NCI-H2196 (cell line): Measurements from ENCODE around the gene CAPG.
"Not testable (repeated sequence)": the region's sequence is repeated elsewhere in the genome, so short reads cannot be mapped to it uniquely, and the experiment has no call there.

ENCODE experiments used
- DNase-seq: peaks from one replicate; lab custom pipeline; 2025; ENCODE audit not compliant: unreplicated experiment; lab: John Stamatoyannopoulos, UW

CAPG gene, protein sequence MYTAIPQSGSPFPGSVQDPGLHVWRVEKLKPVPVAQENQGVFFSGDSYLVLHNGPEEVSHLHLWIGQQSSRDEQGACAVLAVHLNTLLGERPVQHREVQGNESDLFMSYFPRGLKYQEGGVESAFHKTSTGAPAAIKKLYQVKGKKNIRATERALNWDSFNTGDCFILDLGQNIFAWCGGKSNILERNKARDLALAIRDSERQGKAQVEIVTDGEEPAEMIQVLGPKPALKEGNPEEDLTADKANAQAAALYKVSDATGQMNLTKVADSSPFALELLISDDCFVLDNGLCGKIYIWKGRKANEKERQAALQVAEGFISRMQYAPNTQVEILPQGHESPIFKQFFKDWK

DNA sequence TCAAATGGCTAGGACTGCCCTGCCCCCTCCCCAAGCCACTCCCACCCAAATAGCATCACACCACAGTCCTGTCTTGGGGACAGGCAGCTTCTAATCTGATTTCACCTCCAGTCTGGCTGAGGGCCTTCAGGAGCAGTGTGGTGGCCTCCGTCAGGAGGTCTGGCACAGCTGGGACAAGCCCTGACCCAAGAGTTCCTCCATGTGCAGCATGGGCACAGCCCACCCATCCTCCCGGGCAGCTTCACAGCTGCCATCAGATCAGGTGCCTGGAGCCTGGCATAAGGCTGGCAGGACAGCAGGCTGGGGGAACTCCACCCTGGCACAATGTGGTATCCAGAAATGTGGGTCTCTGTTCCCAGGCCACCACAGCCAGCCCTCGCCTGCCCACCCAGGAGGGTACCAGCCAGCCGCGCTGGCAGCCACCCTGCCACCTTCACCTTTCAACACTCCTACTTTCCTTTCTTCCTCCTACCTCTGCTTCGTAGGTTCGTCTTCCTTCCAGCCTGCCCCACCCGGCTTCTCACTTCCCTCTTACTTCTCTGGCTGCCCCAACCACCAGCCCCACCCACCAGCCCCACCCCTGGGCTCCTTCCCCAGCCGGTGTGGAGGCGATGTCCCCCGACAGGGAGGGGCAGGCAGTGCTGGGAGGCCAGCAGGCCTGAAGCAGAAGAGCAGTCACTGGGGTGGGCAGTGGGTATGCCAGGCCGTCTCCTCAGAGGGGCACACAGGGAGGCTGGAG is at the start of gene CAPG:
CAPG (minus strand) TSS at position 522 of the 739 bp plus-strand sequence. CDS start 8,221 bp downstream, outside the sequence.
- no peak for DNase-seq

DNA sequence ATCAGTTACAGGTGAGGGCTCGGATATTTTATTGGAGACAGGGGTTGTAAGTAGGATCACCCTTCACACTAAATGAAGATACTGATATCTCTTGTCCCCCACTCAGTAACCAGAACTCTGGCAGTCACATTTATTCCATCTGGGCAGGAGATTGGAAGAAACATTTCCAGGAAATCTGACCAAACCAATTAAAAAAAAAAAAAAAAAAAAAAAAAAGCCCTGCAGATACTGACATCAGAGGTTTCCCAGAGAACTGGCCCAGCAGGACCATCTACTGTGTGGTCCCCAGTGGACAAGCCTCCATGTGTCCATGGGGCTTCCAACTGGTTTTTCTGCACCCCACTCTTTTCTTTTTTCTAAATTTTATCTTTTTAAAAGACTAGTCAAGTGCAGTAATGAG is 49.6 kb upstream of the CAPG start:
- DNase-seq, result no peak

DNA sequence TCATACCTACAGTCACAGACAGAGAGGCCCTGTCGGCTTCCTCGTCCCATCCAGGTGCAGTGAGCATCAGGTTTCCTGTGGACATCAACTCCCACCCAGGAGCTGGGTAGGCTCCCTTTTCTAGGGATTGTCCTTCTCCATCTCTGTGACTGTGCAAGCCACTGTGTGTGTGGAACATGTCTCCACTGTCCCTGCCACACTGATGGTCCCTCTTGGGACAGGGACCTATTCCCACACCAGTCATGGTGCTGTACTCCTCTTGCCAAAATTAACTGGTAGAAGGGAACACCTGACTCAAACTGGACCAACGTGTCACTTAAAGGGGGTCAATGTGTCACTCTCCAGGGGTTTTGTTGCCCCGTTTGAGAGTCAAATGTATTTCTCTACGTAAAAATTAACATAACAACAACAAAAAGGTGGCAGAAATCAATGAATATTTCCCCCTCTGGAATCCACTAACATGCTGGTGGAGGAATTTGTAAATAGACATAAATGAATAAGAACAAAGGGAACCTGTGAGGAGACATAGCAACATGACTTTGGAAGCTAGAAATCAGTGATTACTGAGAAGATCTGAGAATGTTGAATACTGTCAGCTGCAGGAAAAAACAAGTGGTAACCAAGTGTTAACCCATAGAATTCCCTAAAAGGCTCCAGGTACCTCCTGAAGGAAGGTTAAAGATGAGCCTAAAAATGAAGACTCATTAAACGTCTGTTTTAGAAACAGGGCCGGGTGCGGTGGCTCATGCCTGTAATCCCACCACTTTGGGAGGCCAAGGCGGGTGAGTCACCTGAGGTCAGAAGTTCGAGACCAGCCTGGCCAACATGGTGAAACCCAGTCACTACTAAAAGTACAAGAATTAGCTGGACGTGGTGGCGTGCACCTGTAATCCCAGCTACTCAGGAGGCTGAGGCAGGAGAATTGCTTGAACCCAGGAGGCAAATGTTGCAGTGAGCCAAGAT is 48.7 kb upstream of the CAPG start:
- no peak for DNase-seq

DNA sequence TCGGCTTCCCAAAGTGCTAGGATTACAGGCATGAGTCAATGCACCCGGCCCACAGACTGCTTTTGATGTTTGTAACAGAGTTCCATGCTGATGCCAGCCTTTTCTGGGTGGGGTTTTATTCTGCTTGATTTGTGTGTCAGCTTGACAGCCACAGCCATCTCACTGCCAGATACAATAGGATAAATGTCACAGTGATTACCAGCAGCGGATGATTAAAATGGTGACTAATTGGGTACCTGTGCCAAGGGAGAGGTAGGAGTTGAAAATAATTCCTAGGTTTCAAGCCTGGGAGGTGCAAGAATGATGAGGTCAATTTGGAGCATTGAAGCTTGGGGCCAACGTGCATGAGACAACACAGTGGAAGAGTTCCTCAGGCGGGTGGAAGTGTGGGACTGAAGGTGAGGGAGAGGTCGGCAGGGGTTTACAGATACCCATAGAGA is 47.7 kb upstream of the CAPG start:
- no peak for DNase-seq

DNA sequence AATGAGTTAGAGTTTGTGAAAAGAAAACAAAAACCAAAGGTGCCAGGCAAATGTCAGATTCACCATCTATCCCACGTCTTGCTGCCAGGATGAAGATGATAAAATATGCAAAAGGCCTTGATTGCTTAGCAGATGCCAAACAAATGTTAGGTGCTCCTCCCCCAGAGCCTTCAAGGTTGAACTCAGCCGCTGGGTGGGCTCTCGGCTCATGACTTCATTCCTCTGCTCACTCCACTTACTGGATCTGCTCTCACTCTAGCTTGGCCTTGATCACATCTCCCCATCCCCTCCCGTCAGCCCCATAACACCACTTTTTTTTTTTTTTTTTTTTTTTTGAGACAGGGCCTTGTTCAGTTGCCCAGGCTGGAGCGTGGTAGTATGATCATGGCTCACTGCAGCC is 46.9 kb upstream of the CAPG start:
- DNase-seq, result no peak

DNA sequence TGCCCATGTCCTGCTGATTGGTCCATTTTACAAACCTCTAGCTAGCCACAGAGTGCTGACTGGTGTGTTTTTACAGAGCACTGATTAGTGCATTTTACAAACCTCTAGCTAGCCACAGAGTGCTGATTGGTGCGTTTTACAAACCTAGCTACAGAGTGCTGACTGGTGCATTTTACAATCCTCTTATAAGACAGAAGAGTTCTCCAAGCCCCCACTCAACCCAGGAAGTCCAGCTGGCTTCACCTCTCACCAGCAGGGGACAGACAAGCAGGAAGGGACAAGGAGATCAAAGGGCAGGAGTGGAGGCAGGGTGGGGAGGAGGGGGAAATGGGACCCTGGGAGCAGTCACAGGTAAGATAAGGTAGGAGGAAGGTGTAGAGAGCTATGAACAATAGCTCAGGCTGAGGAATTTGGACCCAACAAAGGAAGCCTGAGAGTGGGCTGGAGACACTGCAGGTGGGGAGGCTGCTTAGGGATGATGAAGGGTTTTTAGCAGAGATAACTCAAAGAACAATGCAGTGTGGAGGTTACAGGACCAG is 45.5 kb upstream of the CAPG start:
- no peak for DNase-seq

DNA sequence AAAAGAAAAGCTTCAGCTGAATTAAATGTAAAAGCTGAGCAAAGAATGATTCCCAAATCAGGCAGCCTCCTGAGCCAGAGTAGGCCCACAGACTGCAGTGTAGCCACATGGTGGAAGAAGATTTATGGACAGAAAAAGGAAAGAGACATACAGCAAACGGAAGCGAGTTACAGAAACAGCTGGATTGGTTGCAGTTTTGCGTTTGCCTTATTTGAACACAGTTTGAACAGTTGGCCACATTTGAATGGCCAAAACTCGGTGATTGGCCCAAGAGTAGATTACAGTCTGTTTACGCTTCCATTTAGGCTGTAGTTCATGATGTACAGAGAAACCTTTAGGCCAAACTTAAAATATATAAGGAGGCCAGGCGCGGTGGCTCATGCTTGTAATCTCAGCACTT is 43.4 kb upstream of the CAPG start:
- no peak for DNase-seq

DNA sequence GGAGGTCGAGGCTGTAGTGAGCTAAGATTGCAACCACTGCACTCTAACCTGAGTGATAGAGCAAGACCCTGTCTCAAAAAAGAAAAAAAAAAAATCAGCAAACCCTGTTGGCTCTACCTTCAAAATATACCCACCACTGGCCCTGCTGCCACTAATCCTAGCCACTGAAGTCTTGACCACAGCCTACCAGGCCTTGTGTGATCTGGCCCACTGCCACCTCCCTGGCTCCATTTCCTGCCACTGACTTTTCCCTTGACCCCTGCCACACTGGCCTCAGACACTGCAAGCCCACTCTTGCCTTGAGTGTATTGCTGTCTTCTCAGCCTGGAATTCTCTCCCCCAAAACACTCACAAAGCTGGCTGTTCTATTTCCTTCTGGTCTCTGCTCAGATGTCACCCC is 42.1 kb upstream of the CAPG start:
- DNase-seq, result no peak

DNA sequence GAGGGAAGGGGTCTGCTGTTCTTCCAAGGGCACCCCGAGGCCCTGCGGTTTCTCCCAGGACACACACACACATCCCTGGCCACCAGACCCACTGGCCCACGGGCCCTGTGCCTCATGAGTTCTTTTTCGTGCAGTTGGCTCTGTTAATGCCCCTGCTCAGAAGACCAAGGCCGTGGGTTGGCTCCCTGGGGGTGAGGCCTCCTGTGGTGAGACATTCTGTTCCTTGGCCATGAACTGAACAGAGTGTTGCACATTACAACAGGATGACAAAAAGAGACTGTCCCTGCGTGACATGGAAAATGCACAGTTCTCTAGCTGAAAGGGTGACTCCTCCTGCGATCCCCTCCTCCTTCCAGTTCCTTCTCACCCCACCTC is 39.0 kb upstream of the CAPG start:
- DNase-seq, result no peak

DNA sequence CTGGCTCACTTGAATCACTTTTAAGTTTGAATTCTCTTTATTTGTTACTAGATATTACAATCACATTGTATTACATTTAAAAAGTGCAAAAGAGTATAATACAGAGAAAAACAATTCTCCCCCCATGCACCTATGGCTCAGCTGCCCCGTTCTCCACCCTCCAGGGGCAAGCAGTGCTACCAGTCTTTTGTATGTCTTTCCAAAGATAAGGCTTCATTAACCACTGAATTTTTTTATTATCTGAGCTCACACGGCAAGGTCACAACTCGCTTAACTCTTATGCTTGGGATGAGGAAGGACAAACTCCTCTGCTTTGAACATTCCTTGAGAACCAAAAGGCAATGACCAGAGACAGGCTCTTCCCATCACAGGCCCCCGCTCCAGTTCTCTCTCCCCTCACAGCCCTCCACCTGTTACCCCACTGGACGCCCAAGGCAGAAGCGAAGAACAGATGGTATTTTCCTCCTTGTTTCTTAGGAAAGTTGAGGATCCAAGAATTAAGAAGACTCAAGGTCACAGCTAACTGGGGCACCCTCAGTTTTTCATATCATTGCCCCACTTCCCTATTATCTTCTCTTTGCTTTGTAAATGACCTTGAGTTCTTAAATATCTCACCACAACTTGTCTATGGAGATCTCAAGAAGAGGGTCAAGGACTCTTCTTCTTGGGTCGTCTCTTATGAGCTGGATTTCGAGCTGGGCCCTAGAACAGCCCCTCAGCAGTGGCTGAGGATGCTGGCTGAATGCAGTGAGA is 38.5 kb upstream of the CAPG start:
- no peak for DNase-seq

DNA sequence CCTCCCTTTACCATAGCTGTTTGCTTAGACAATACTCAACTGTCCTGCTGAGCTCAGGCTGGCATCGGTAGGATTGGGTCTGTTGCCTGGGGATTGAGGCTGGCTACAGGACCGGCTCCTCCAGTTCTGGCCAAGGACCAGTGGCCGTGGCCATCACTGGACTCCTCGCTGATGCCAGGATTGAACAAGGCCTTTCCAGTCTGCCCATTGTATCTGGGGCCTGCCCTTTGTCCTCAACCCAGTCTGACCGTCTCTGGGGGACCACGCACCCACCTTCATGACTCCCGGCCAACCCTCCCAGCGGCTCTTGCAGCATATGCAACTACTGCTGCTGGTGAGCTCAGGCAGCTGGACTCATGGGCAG is 37.0 kb upstream of the CAPG start:
- no peak for DNase-seq

DNA sequence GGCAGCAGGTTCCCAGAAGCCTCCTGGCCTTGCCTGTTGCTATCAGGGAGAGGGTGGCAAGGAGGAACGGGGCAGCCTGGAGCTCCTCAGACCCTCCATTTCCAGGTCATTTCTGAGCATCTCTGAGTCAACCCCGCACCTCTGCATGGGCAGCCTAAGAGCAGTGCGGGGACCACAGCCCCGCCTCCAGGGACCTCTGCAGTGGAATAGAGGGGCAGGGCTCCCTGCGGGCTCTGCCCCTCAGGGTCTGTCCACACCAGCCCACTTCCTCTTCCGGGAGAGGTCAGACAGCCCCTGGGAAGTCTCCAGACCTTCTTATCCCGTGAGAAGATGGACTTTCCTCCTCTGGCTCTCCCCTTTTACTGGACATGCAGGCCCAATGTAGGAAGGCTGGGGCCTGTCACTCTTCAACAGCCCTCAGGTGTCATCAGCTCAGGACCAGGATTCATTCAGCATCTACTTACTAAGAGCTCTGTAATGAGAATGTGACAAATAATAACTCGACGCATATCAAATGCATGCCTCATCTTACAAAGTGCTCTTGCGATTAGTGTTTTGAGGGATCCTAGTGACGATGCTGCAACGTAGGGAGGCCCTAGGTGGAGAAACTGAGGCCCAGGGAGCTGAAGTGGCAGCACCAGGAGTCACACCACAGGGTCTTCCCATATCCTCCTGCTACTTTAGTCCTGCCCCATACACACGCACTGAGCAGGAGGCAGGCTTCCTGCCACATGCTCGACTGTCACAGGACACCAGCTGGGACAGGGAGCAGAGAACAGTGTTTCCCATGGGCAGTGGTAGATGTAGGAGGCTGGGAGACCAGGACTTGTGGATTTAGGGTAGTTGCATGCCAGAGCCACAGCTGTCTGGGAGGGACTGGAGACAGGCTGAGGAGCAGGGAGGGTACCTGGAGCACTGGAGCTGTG is 36.4 kb upstream of the CAPG start:
- no peak for DNase-seq

DNA sequence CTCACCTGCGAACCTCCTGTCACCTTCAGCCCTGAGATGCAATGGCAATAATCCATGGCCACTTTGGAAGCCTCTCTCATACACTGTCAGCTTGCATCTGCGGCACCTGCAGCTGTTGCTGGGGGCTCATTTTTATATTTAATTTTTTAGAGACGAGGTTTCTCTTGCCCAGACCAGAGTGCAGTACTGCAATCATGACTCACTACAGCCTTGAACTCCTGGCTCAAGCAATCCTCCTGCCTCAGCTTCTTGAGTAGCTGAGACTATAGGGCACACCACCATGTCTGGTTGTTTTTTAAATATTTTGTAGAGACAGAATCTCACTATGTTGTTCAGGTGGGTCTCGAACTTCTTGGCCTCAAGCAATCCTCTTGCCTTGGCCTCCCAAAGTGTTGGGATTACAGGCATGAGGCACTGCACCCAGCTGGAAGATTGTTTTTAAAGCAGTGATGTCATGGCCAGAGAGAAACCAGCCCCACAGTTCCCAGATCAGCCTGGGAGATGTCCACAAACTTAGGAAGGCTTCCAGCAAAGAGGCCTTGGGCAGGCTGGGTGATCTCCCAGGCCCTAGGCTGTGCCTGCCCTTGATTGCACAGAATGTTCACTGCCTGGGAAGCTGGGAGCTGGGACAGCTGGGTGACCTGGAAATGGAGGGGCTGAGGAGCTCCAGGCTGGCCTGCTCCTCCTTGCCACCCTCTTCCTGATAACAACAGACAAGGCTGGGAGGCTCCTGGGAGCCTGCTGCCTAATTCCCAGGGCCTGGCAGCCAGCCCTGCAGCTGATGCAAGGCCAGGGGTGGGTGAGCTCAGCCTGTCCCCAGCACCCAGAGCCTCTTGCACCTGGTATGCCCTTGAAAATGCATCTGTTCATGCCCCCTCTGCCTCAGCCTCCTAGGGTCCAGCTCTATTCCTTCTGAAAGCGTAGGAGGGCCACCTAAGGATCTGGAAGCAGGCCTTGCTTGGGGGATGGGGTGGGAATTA is 35.4 kb upstream of the CAPG start:
- DNase-seq, result no peak

DNA sequence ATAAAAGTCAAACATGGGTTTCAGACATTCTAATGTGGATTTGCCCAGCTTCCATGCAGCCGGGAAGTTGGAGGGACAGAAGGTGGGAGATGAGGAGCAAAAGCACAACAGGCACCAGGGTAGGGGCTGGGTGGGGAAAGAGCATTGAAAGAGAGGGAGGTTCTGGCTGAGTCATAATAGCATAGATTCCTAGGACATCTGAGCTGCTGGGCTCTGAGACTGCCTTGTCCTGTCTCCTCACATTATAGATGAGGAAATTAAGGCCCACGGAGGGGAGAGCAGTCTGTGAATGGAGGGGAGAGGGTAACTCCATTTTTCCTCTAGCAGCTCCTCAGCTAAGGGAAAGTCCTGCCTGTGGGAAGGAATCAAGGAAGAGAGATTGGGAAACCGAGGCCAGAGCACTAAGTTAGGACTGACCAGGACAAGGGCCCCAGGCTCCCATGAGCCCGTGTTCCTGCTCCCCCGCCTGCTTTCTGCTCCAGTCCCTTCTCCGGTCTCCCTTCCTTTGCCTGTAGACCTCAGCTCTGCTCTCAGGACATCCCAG is 34.5 kb upstream of the CAPG start:
- DNase-seq, result no peak

DNA sequence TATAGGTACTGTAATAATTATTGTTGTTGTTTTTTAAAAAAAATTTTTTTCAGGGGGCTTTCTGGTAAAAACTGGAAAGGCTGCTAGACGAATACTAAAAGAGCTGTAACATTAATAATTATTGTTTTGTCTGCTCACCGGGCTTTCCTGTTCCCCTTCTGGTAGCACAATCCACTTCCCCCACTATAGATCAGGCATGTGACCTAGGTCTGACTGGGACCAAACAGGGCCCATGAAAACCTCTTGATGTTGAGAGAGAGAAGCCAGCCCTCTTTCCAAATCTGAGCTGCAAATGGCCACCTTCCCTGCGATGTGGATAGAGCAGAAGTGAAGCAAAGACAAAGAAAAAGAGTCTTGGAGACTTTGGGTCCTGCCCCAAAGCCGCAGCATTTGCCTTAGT is 31.7 kb upstream of the CAPG start:
- DNase-seq, result no peak

DNA sequence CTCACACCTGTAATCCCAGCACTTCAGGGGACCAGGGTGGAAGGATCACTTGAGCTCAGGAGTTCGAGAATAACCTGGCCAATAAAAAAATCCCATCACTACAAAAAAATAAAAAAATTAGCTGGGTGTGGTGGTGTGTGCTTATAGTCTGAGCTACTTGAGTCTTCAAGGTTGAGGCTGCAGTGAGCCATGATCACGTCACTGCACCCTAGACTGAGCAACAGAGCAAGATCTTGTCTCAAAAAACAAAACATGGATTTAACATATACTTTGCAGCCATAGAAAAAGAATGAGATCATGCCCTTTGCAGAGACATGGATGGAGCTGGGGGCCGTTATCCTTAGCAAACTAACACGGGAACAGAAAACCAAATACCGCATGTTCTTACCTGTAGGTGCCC is 30.6 kb upstream of the CAPG start:
- no peak for DNase-seq

DNA sequence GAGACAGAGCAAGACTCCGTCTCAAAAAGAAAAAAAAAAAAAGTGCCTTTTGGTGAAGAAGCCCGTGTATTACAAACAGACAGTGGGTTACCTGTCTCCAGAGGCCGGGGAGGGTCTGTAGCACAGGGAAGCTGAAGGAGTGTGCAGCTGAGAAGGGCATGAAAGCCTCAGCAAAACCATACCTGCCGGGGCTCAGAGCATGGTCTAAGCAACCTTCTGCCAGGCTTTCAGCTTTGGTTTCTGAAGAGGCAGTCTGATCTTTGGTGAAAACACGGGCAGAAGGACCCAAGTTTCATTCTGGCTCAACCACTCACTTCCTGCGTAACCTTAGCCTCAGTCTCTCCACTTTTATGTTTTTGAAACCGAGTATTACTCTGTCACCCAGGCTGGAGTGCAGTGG is 29.8 kb upstream of the CAPG start:
- no peak for DNase-seq

DNA sequence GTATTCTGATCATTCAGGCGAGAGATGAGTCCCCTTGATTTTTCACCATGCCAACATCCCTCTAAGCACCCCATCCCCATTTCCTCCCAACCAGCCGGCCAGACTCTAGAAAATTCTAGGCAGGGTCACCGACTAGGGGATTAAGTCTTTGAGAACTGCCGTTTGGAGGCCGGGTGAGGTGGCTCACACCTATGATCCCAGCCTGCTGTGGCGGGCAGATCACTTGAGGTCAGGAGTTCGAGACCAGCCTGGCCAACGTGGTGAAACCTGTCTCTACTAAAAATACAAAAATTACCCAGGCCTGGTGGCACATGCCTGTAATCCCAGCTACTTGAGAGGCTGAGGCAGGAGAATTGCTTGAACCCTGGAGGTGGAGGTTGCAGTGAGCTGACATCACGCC is 29.4 kb upstream of the CAPG start:
- DNase-seq, result not testable (repeated sequence)
